ENCODE results near the gene ATP2C2.

GRCh38 chr16:84478172-84478947 lies 110.0 kb downstream of the ATP2C2 start:
- TF ChIP-seq CTCF (IDR thresholded peaks at IDR 0.05): no peak
- no peak for TF ChIP-seq POLR2A (IDR thresholded peaks at IDR 0.05)
